B cell (primary cell): ENCODE data around the gene CRABP1.

Experiments
- CTCF ChIP-seq: fragments of 200-600 bp; IDR thresholded peaks from one replicate; pipeline ENCODE4 v1.8.0; 2022; ENCODE audit warnings: antibody characterized with exemption, mild to moderate bottlenecking
- EZH2 ChIP-seq: IDR thresholded peaks from 2 replicates; pipeline ENCODE4 v1.6.1; 2012; ENCODE audit warnings: borderline replicate concordance, low read depth, mild to moderate bottlenecking, moderate library complexity, low read length; ENCODE audit not compliant: insufficient read depth, poor library complexity, severe bottlenecking

GRCh38 chr15:78321786-78322185 lies 18.4 kb upstream of the CRABP1 start:
- TF ChIP-seq CTCF, result no peak
- TF ChIP-seq EZH2, result no peak
